GM23248 (cell line): ENCODE results near the gene MANBA. TPM values are rescaled to one million over a fixed set of nuclear protein-coding genes. Genes with fewer than 3 reads are reported as not detected.

Experiments used
- DNase-seq: peaks from one replicate; pipeline ENCODE4 v3.0.0-alpha.2; 2015
- H2AFZ ChIP-seq: fragments of 200-600 bp; sonication (generic); 2 replicates; pipeline ENCODE4 v1.6.1; 2016; ENCODE audit warnings: antibody characterized with exemption
- H3F3A ChIP-seq: fragments of 200-600 bp; sonication (generic); 2 replicates; pipeline ENCODE4 v1.6.1; 2016; ENCODE audit warnings: mild to moderate bottlenecking, antibody characterized with exemption, mixed run types; ENCODE audit not compliant: insufficient read depth
- H3K27ac ChIP-seq: fragments of 200-600 bp; sonication (generic); 2 replicates; pipeline ENCODE4 v1.5.1; 2016; ENCODE audit warnings: mild to moderate bottlenecking
- H3K27me3 ChIP-seq: fragments of 200-600 bp; sonication (generic); replicated peaks from 2 replicates; pipeline ENCODE4 v1.6.1; 2016; ENCODE audit warnings: mild to moderate bottlenecking; ENCODE audit not compliant: insufficient read depth
- H3K36me3 ChIP-seq: fragments of 200-600 bp; sonication (generic); 2 replicates; pipeline ENCODE4 v1.6.1; 2016; ENCODE audit warnings: low read depth, mild to moderate bottlenecking
- H3K4me1 ChIP-seq: fragments of 200-600 bp; sonication (generic); 2 replicates; pipeline ENCODE4 v1.6.1; 2016; ENCODE audit warnings: mild to moderate bottlenecking; ENCODE audit not compliant: insufficient read depth
- H3K4me2 ChIP-seq: fragments of 200-600 bp; sonication (generic); one replicate; pipeline ENCODE4 v1.6.1; 2016; ENCODE audit warnings: mild to moderate bottlenecking; ENCODE audit not compliant: unreplicated experiment
- H3K4me3 ChIP-seq: fragments of 200-600 bp; sonication (generic); 2 replicates; pipeline ENCODE4 v1.5.1; 2016; ENCODE audit warnings: mild to moderate bottlenecking
- H3K79me2 ChIP-seq: fragments of 200-600 bp; sonication (generic); 2 replicates; pipeline ENCODE4 v1.6.1; 2016; ENCODE audit warnings: mild to moderate bottlenecking; ENCODE audit not compliant: insufficient read depth
- H3K9ac ChIP-seq: fragments of 200-600 bp; sonication (generic); 2 replicates; pipeline ENCODE4 v1.6.1; 2016; ENCODE audit warnings: mild to moderate bottlenecking
- H3K9me2 ChIP-seq: fragments of 200-600 bp; sonication (generic); 2 replicates; pipeline ENCODE4 v1.6.1; 2016; ENCODE audit warnings: mixed run types, mild to moderate bottlenecking, moderate library complexity; ENCODE audit not compliant: insufficient read depth
- H3K9me3 ChIP-seq: fragments of 200-600 bp; sonication (generic); one replicate; pipeline ENCODE4 v1.6.1; 2017; ENCODE audit warnings: low read depth
- H4K20me1 ChIP-seq: fragments of 200-600 bp; sonication (generic); 2 replicates; pipeline ENCODE4 v1.6.0; 2016; ENCODE audit not compliant: insufficient read depth
- EZH2 ChIP-seq: fragments of 200-600 bp; sonication (generic); IDR thresholded peaks from 2 replicates; pipeline ENCODE4 v1.6.1; 2018; ENCODE audit warnings: antibody characterized with exemption, mild to moderate bottlenecking; ENCODE audit not compliant: insufficient read depth, poor library complexity, severe bottlenecking
- EZH2phosphoT487 ChIP-seq: fragments of 200-600 bp; sonication (generic); IDR thresholded peaks from 2 replicates; pipeline ENCODE4 v1.6.1; 2018; ENCODE audit warnings: antibody characterized with exemption, moderate library complexity, mild to moderate bottlenecking, low read depth; ENCODE audit not compliant: insufficient read depth
- WGBS, 2 experiments: methylation state at CpG; one replicate each; pipeline ENCODE4 v1.1.6; 2015 to 2017; ENCODE audit warnings: low lambda C conversion rate in 2 of 2, low coverage in 1 of 2; ENCODE audit errors: missing lambda C conversion rate in 2 of 2; 5-methylcytosine and 5-hydroxymethylcytosine counted together
- in situ Hi-C: fragments of 300-500 bp; cut with MboI; formaldehyde crosslinking; loops from 2 replicates; pipeline ENCODE4 v1.15.0; 2020
- polyA plus RNA-seq: library from polyadenylated mRNA; unstranded; fragments of >200 nt; fragmentation: Nextera tagmentation; extraction: Ambion mirVana; gene quantifications from 2 replicates; pipeline ENCODE4 v1.2.1, GENCODE V29; 2016
- total RNA-seq: library from RNA; depleted of rRNA; stranded (reverse); fragments of >200 nt; shearing (Covaris generic); gene quantifications from 2 replicates; pipeline ENCODE4 v1.2.3, GENCODE V29; 2014; rRNA removed

The MANBA gene
- total RNA-seq (20.5 and 23.4 TPM in 2 replicates), polyA plus RNA-seq (16.2 and 16.6 TPM in 2 replicates)

GRCh38 chr4:102760645-102761295 is at the start of gene MANBA:
MANBA (minus strand) TSS chr4:102760968; CDS start chr4:102760894, 74 bp downstream.
- Histone ChIP-seq H3K9ac (peak within 1 kb of the TSS; percentile 86), H3K9me2 (no peaks in the 10 kb centered on the region), H3K36me3 (no peaks in the 10 kb centered on the region), H3K27ac (peak within 1 kb of the TSS; percentile 60), H3K79me2 (peaks cover 36% of the 10 kb centered on the region), H3F3A (no peaks in the 10 kb centered on the region), H3K27me3 (no peaks in the 10 kb centered on the region), H4K20me1 (no peaks in the 10 kb centered on the region), H3K9me3 (no peaks in the 10 kb centered on the region), H3K4me2 (peak within 1 kb of the TSS; percentile 98), H3K4me1 (no peaks in the 10 kb centered on the region), H2AFZ (peak within 1 kb of the TSS; percentile 100), H3K4me3 (peak within 1 kb of the TSS; percentile 80)
- WGBS, 2 experiments, result 1 to 2% methylated on average over 56 of the region's 60 CpGs
- in situ Hi-C loops, result no loop called here
- no peak for TF ChIP-seq EZH2phosphoT487
- TF ChIP-seq EZH2, result no peak
- DNase-seq, result peak; percentile 94

GRCh38 chr4:102809691-102810090 is 48.9 kb upstream of the MANBA start:
- H4K20me1 ChIP-seq, result peaks cover 47% of the 10 kb centered on the region; the same call in 1 of the 2 replicates

GRCh38 chr4:102809190-102809589 is 48.4 kb upstream of the MANBA start:
- peak overlapping the region; percentile 20 for H3K27ac ChIP-seq
- in situ Hi-C loops, result no loop called here

More at GRCh38 chr4:102809691-102810090, 48.9 kb upstream of the MANBA start:
- 0 out of 2 replicates have a peak overlapping the region, but pooled peaks have one; percentile 3 for H3K4me3 ChIP-seq
- peaks cover 39% of the 10 kb centered on the region for H3K4me1 ChIP-seq
- H3K27ac ChIP-seq, result peak overlapping the region; percentile 20; the same call in 1 of the 2 replicates
- in situ Hi-C loops, result no loop called here
- no peaks in the 10 kb centered on the region for H3K9me2 ChIP-seq
- no peak overlapping the region for H3K9ac ChIP-seq
- peak; percentile 53 for DNase-seq
- H3F3A ChIP-seq, result peaks cover 37% of the 10 kb centered on the region
- no peak overlapping the region for H2AFZ ChIP-seq
- no peaks in the 10 kb centered on the region for H3K9me3 ChIP-seq
- H3K36me3 ChIP-seq, result peaks cover 51% of the 10 kb centered on the region
- TF ChIP-seq EZH2phosphoT487, result no peak
- H3K79me2 ChIP-seq, result peaks cover 100% of the 10 kb centered on the region
- no peaks in the 10 kb centered on the region for H3K27me3 ChIP-seq
- WGBS, 2 experiments, result 65 to 76% methylated on average over 2 of the region's 2 CpGs
- peak overlapping the region; percentile 36 for H3K4me2 ChIP-seq

GRCh38 chr4:102808009-102808408 is 47.2 kb upstream of the MANBA start:
- H3K79me2 ChIP-seq, result peaks cover 100% of the 10 kb centered on the region
- peaks cover 26% of the 10 kb centered on the region; the same call in 1 of the 2 replicates for H3F3A ChIP-seq
- H3K4me2 ChIP-seq, result no peak overlapping the region
- H4K20me1 ChIP-seq, result peaks cover 44% of the 10 kb centered on the region; the same call in 1 of the 2 replicates
- H3K36me3 ChIP-seq, result peaks cover 49% of the 10 kb centered on the region
- H3K9me2 ChIP-seq, result no peaks in the 10 kb centered on the region
- no peak for DNase-seq
- no peak overlapping the region for H3K9ac ChIP-seq
- TF ChIP-seq EZH2phosphoT487, result no peak
- TF ChIP-seq EZH2, result no peak
- H3K4me1 ChIP-seq, result peaks cover 36% of the 10 kb centered on the region
- no peak overlapping the region for H2AFZ ChIP-seq
- H3K27me3 ChIP-seq, result no peaks in the 10 kb centered on the region
- in situ Hi-C loops, result no loop called here
- WGBS, 2 experiments, result 58 to 65% methylated on average over 2 of the region's 2 CpGs
- H3K27ac ChIP-seq, result 0 out of 2 replicates have a peak overlapping the region, but pooled peaks have one; percentile 20
- no peak overlapping the region for H3K4me3 ChIP-seq
- no peaks in the 10 kb centered on the region for H3K9me3 ChIP-seq

More at GRCh38 chr4:102809190-102809589, 48.4 kb upstream of the MANBA start:
- H3K4me3 ChIP-seq, result no peak overlapping the region
- no peaks in the 10 kb centered on the region for H3K9me3 ChIP-seq
- peaks cover 36% of the 10 kb centered on the region for H3K4me1 ChIP-seq
- peaks cover 47% of the 10 kb centered on the region; the same call in 1 of the 2 replicates for H4K20me1 ChIP-seq
- no peak overlapping the region for H2AFZ ChIP-seq
- peaks cover 51% of the 10 kb centered on the region for H3K36me3 ChIP-seq
- peaks cover 32% of the 10 kb centered on the region for H3F3A ChIP-seq
- peak overlapping the region; percentile 33 for H3K4me2 ChIP-seq
- no peaks in the 10 kb centered on the region for H3K27me3 ChIP-seq
- H3K79me2 ChIP-seq, result peaks cover 100% of the 10 kb centered on the region
- WGBS, 2 experiments, result 51 to 58% methylated on average over 3 of the region's 3 CpGs
- H3K9ac ChIP-seq, result no peak overlapping the region
- no peaks in the 10 kb centered on the region for H3K9me2 ChIP-seq
- DNase-seq, result peak; percentile 32
- TF ChIP-seq EZH2phosphoT487 (no peak), EZH2 (no peak)
